DOHH2 (cell line): ENCODE data around the gene HEATR5A.

ENCODE experiments used
- H3F3A ChIP-seq: fragments of 200-600 bp; sonication (generic), shearing (Covaris generic); 2 replicates; pipeline ENCODE4 v1.6.0; 2016; ENCODE audit warnings: antibody characterized with exemption, mild to moderate bottlenecking; ENCODE audit not compliant: control insufficient read depth, insufficient read depth
- H3K27ac ChIP-seq: fragments of 200-600 bp; sonication (generic); 2 replicates; pipeline ENCODE4 v1.5.1; 2014; ENCODE audit warnings: low read depth, mild to moderate bottlenecking, low read length, moderate library complexity
- H3K27me3 ChIP-seq: fragments of 200-600 bp; sonication (generic); 2 replicates; pipeline ENCODE4 v1.6.1; 2014; ENCODE audit warnings: mild to moderate bottlenecking, low read length, mixed read lengths; ENCODE audit not compliant: control insufficient read depth
- H3K36me3 ChIP-seq: fragments of 200-600 bp; sonication (generic); 2 replicates; pipeline ENCODE4 v1.6.1; 2014; ENCODE audit warnings: mild to moderate bottlenecking, low read length, moderate library complexity, mixed read lengths; ENCODE audit not compliant: control insufficient read depth
- H3K4me1 ChIP-seq: fragments of 200-600 bp; sonication (generic); 2 replicates; pipeline ENCODE4 v1.6.1; 2014; ENCODE audit warnings: mild to moderate bottlenecking, low read length, mixed read lengths; ENCODE audit not compliant: control insufficient read depth
- H3K4me2 ChIP-seq: fragments of 200-600 bp; sonication (generic); 2 replicates; pipeline ENCODE4 v1.6.0; 2014; ENCODE audit warnings: mild to moderate bottlenecking, low read length, moderate library complexity
- H3K4me3 ChIP-seq: fragments of 200-600 bp; sonication (generic); 2 replicates; pipeline ENCODE4 v1.5.1; 2014; ENCODE audit warnings: mild to moderate bottlenecking, low read length, mixed read lengths
- H3K79me2 ChIP-seq: fragments of 200-600 bp; sonication (generic); 2 replicates; pipeline ENCODE4 v1.6.1; 2014; ENCODE audit warnings: mild to moderate bottlenecking, low read length, mixed read lengths; ENCODE audit not compliant: control insufficient read depth
- H3K9me2 ChIP-seq: fragments of 200-600 bp; sonication (generic); replicated peaks from 2 replicates; pipeline ENCODE4 v1.6.1; 2014; ENCODE audit warnings: mild to moderate bottlenecking, low read length, mixed read lengths; ENCODE audit not compliant: control insufficient read depth
- H3K9me3 ChIP-seq: fragments of 200-600 bp; sonication (generic); 2 replicates; pipeline ENCODE4 v1.6.1; 2014; ENCODE audit warnings: antibody characterized with exemption, low read length, mixed read lengths; ENCODE audit not compliant: control insufficient read depth, insufficient read depth
- H4K20me1 ChIP-seq: fragments of 200-600 bp; sonication (generic); 2 replicates; pipeline ENCODE4 v1.6.0; 2014; ENCODE audit warnings: low read depth, mild to moderate bottlenecking, antibody characterized with exemption, low read length, moderate library complexity; ENCODE audit not compliant: control insufficient read depth, insufficient read depth
- CTCF ChIP-seq: fragments of 200-600 bp; sonication (generic); IDR thresholded peaks from one replicate; pipeline ENCODE4 v1.5.1; 2014; ENCODE audit warnings: antibody characterized with exemption, mild to moderate bottlenecking, low read depth, low read length; ENCODE audit not compliant: poor library complexity, severe bottlenecking
- EZH2phosphoT487 ChIP-seq: fragments of 200-600 bp; sonication (generic); IDR thresholded peaks from 2 replicates; pipeline ENCODE4 v1.6.1; 2017; ENCODE audit warnings: borderline replicate concordance, mild to moderate bottlenecking, antibody characterized with exemption, low read length, moderate library complexity, mixed read lengths

HEATR5A gene

GRCh38 chr14:31461545-31461944 lies 41.2 kb upstream of the HEATR5A start:
- Histone ChIP-seq H3K4me2 (no peak overlapping the region), H3F3A (no peaks in the 10 kb centered on the region), H3K27me3 (no peaks in the 10 kb centered on the region), H3K9me2 (no peaks in the 10 kb centered on the region), H4K20me1 (no peaks in the 10 kb centered on the region), H3K9me3 (no peaks in the 10 kb centered on the region), H3K4me1 (peaks cover 14% of the 10 kb centered on the region), H3K27ac (no peak overlapping the region), H3K4me3 (no peak overlapping the region), H3K79me2 (peaks cover 7% of the 10 kb centered on the region), H3K36me3 (peaks cover 6% of the 10 kb centered on the region; the same call in 1 of the 2 replicates)
- no peak for TF ChIP-seq CTCF
- no peak for TF ChIP-seq EZH2phosphoT487

DNA sequence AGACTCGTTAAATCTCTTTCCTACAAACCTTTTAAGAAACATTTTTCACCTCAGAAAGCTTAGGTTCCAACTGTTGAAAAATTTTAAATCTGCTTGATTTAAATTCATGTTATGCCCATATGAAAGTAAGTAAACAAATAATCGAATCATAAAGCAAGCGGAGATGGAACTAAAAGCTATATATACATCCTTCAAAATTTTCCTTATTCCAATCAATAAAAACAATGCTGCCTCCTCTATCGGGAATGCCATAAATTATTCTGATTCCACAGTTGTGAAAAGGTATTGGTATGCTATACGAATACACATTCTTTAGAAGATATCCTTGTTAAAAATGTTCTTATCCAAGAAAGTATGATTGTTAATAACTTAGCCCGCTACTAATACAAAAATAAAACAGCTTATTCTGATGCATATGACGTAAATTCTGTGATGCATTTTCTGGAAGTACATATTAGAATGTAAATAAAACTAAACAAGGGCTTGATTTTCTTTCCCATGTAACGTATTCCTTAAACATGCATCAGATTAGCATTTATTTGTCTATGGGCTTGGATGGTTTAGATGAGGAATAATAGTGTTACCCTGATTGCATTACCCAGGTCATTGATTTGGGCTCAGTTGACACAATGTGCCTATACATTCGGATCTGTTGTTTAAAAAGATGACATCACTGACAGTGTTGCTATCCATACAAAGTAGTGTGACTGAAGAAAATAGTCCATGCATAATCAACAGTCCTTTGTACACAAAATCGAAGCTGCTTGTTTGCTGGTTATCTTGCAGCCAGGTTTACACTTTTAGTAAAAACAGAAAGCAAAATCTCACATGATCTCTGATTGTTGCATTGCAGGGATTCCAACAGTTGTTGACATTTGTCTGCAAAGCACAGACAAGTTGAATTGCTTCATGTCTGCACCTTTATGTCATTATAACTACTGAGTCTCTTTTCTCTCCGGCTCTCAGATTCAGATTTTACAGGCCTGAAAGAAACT lies 37.6 kb upstream of the HEATR5A start:
- H3F3A ChIP-seq: no peaks in the 10 kb centered on the region
- peaks cover 29% of the 10 kb centered on the region for H3K4me1 ChIP-seq
- H3K4me2 ChIP-seq: peak overlapping the region; percentile 76
- H3K9me3 ChIP-seq: no peaks in the 10 kb centered on the region
- H3K9me2 ChIP-seq: no peaks in the 10 kb centered on the region
- H3K4me3 ChIP-seq: peak overlapping the region; percentile 86
- peak overlapping the region; percentile 8; the same call in 1 of the 2 replicates for H3K27ac ChIP-seq
- peaks cover 33% of the 10 kb centered on the region for H3K79me2 ChIP-seq
- peaks cover 11% of the 10 kb centered on the region for H3K36me3 ChIP-seq
- H3K27me3 ChIP-seq: no peaks in the 10 kb centered on the region
- TF ChIP-seq EZH2phosphoT487: no peak
- no peak for TF ChIP-seq CTCF
- no peaks in the 10 kb centered on the region for H4K20me1 ChIP-seq

DNA sequence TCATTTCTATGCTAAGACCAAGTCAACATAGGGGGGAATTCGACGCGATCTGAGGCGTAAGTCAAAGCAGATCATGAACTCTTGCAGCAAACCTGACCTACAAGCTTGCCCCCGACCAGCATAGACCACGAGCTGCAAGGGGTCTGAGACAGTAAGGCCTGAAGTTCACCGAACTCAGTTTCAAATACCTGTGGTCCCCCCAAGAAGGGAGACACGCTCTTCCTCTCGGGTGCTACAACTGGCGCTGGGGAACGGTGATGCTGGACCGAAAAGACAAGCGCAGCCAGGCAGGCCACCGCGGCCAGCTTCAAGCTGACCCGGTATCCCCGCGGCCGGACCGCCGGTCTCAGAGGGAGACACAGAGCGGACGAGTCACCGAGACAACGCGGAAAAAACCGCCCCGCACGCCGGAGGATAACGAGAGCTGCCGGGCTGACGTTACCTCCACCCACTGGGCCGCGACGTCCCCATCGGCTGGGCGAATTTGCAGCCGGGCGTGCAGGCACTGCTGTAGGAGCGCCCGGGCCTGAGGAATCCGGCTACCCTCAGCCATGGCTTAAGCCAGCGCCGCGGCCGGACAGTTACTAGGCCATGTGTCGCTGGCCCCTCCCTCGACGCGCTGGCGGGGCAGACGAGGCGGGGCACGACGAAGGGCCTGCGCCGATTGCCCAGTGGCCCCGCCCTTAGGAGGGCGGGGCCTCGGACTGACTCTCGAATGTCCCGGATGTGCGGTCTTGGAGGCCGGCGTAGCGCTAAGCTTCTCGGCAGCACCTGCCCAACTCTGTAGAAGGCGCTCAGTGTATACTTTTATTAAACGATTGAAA lies 36.7 kb upstream of the HEATR5A start, which contains the start of gene DTD2:
TSS of gene DTD2 (minus strand) at position 666 of the 824 bp plus-strand sequence. CDS start at position 553, 113 bp downstream.
- peaks cover 29% of the 10 kb centered on the region for H3K4me1 ChIP-seq
- H4K20me1 ChIP-seq: no peaks in the 10 kb centered on the region
- H3K9me3 ChIP-seq: no peaks in the 10 kb centered on the region
- no peaks in the 10 kb centered on the region for H3K9me2 ChIP-seq
- TF ChIP-seq EZH2phosphoT487: no peak
- TF ChIP-seq CTCF: no peak
- H3K27ac ChIP-seq: peak within 1 kb of the TSS; percentile 40
- H3K4me2 ChIP-seq: peak within 1 kb of the TSS; percentile 76
- peak within 1 kb of the TSS; percentile 86 for H3K4me3 ChIP-seq
- H3K79me2 ChIP-seq: peaks cover 33% of the 10 kb centered on the region
- no peaks in the 10 kb centered on the region for H3F3A ChIP-seq
- peaks cover 18% of the 10 kb centered on the region for H3K36me3 ChIP-seq
- H3K27me3 ChIP-seq: no peaks in the 10 kb centered on the region
